GM12878 (cell line): ENCODE data around the gene CNOT8.

Experiments used
- CHD1 ChIP-seq: IDR thresholded peaks from 2 replicates; pipeline ENCODE4 v1.6.1; 2012; ENCODE audit warnings: low read depth, low read length, improper control_type of control experiment
- EZH2 ChIP-seq: IDR thresholded peaks from 2 replicates; pipeline ENCODE4 v1.6.1; 2012; ENCODE audit warnings: low read depth, mild to moderate bottlenecking, control low read depth, inconsistent platforms, low read length, borderline replicate concordance; ENCODE audit not compliant: control insufficient read depth
- HDAC2 ChIP-seq: fragments of 200-600 bp; sonication (generic); IDR thresholded peaks from 2 replicates; pipeline ENCODE4 v1.6.1; 2017
- JUND ChIP-seq: IDR thresholded peaks from 2 replicates; pipeline ENCODE4 v1.6.1; 2012; ENCODE audit warnings: low read depth, mild to moderate bottlenecking, low read length, improper control_type of control experiment, moderate library complexity
- POLR2AphosphoS5 ChIP-seq: IDR thresholded peaks from 2 replicates; pipeline ENCODE4 v1.6.1; 2011; ENCODE audit warnings: mild to moderate bottlenecking, low read length, inconsistent platforms
- RFX5 ChIP-seq: IDR thresholded peaks from 2 replicates; pipeline ENCODE4 v1.6.1; 2011; ENCODE audit warnings: low read depth, low read length, improper control_type of control experiment
- YY1 ChIP-seq: IDR thresholded peaks from 2 replicates; pipeline ENCODE4 v1.6.1; 2011; ENCODE audit warnings: low read depth, mild to moderate bottlenecking, low read length
- TF ChIP-seq, protein P1 (sequence below): IDR thresholded peaks from 2 replicates; pipeline ENCODE4 v1.6.1; 2011; ENCODE audit warnings: low read depth, low read length, improper control_type of control experiment, borderline replicate concordance
- TF ChIP-seq, protein P2 (sequence below): IDR thresholded peaks from 2 replicates; pipeline ENCODE4 v1.6.1; 2012; ENCODE audit warnings: low read depth, low read length, improper control_type of control experiment
- TF ChIP-seq, protein P3 (sequence below): IDR thresholded peaks from 2 replicates; pipeline ENCODE4 v1.6.1; 2012; ENCODE audit warnings: mild to moderate bottlenecking, low read depth, low read length
- TF ChIP-seq, protein P4 (sequence below), 3 experiments: IDR thresholded peaks in 2 of 3; conservative IDR thresholded peaks in 1 of 3; 2 replicates each; pipeline ENCODE4 v1.5.1; 2011; ENCODE audit warnings: low read depth in 3 of 3, low read length in 3 of 3, mild to moderate bottlenecking in 3 of 3, control low read depth in 2 of 3, moderate library complexity in 2 of 3, inconsistent platforms in 1 of 3, mixed read lengths in 1 of 3; ENCODE audit not compliant: control insufficient read depth in 2 of 3, insufficient read depth in 1 of 3; ENCODE audit errors: extremely low read depth in 1 of 3

DNA sequence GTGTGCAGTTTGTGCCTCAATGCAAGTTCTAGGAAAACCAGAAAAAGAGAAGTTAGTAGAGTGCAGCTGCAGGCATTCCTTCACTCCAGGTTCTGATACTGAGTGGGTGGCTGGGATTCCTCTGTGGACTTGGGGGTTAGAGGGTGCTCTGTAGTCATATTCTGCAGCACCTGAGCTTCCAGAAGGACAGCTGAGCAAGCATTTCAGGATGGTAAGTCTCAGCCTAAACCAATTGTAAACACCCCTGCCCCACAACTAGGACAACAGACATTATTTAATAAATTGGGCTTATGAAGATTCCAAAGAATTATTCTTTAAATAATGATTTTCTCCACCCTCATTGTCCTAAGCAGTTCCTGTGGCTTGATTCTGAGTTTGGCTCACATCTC lies 17.2 kb upstream of the CNOT8 start:
- TF ChIP-seq EZH2 (no peak), HDAC2 (no peak), POLR2AphosphoS5 (no peak), YY1 (no peak), CHD1 (no peak), JUND (no peak), RFX5 (no peak)
- TF ChIP-seq, protein P1, sequence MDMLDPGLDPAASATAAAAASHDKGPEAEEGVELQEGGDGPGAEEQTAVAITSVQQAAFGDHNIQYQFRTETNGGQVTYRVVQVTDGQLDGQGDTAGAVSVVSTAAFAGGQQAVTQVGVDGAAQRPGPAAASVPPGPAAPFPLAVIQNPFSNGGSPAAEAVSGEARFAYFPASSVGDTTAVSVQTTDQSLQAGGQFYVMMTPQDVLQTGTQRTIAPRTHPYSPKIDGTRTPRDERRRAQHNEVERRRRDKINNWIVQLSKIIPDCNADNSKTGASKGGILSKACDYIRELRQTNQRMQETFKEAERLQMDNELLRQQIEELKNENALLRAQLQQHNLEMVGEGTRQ, result no peak
- TF ChIP-seq, protein P2, sequence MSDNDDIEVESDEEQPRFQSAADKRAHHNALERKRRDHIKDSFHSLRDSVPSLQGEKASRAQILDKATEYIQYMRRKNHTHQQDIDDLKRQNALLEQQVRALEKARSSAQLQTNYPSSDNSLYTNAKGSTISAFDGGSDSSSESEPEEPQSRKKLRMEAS, result no peak
- TF ChIP-seq, protein P3, sequence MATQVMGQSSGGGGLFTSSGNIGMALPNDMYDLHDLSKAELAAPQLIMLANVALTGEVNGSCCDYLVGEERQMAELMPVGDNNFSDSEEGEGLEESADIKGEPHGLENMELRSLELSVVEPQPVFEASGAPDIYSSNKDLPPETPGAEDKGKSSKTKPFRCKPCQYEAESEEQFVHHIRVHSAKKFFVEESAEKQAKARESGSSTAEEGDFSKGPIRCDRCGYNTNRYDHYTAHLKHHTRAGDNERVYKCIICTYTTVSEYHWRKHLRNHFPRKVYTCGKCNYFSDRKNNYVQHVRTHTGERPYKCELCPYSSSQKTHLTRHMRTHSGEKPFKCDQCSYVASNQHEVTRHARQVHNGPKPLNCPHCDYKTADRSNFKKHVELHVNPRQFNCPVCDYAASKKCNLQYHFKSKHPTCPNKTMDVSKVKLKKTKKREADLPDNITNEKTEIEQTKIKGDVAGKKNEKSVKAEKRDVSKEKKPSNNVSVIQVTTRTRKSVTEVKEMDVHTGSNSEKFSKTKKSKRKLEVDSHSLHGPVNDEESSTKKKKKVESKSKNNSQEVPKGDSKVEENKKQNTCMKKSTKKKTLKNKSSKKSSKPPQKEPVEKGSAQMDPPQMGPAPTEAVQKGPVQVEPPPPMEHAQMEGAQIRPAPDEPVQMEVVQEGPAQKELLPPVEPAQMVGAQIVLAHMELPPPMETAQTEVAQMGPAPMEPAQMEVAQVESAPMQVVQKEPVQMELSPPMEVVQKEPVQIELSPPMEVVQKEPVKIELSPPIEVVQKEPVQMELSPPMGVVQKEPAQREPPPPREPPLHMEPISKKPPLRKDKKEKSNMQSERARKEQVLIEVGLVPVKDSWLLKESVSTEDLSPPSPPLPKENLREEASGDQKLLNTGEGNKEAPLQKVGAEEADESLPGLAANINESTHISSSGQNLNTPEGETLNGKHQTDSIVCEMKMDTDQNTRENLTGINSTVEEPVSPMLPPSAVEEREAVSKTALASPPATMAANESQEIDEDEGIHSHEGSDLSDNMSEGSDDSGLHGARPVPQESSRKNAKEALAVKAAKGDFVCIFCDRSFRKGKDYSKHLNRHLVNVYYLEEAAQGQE, result no peak
- TF ChIP-seq, protein P4, sequence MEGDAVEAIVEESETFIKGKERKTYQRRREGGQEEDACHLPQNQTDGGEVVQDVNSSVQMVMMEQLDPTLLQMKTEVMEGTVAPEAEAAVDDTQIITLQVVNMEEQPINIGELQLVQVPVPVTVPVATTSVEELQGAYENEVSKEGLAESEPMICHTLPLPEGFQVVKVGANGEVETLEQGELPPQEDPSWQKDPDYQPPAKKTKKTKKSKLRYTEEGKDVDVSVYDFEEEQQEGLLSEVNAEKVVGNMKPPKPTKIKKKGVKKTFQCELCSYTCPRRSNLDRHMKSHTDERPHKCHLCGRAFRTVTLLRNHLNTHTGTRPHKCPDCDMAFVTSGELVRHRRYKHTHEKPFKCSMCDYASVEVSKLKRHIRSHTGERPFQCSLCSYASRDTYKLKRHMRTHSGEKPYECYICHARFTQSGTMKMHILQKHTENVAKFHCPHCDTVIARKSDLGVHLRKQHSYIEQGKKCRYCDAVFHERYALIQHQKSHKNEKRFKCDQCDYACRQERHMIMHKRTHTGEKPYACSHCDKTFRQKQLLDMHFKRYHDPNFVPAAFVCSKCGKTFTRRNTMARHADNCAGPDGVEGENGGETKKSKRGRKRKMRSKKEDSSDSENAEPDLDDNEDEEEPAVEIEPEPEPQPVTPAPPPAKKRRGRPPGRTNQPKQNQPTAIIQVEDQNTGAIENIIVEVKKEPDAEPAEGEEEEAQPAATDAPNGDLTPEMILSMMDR (IDR thresholded peaks at IDR 0.05 in 2 of 3, conservative IDR thresholded peaks at IDR 0.05 in 1 of 3; ENCODE audit: control insufficient read depth in 2 of 3, extremely low read depth in 1 of 3, insufficient read depth in 1 of 3, low read depth in 3 of 3, low read length in 3 of 3), result no peak
